LNCAP (cell line): Measurements from ENCODE around the gene DRGX.

Source experiments
- CTCF ChIP-seq: fragments of 450-650 bp; IDR thresholded peaks from 2 replicates; pipeline ENCODE4 v1.5.1; 2017; ENCODE audit warnings: mild to moderate bottlenecking

Gene DRGX

GRCh38 chr10:49379596-49380410 is 16.1 kb downstream of the DRGX start:
- TF ChIP-seq CTCF, result peak; percentile 30; the same call in 1 of the 2 replicates

- TF ChIP-seq CTCF, result no peak
Observed at GRCh38 chr10:49377256-49377655, 18.6 kb downstream of the DRGX start.

GRCh38 chr10:49375611-49376010 is 20.3 kb downstream of the DRGX start:
- no peak for TF ChIP-seq CTCF

GRCh38 chr10:49374740-49375139 is 21.1 kb downstream of the DRGX start:
- no peak for TF ChIP-seq CTCF

GRCh38 chr10:49373361-49373760 is 22.5 kb downstream of the DRGX start:
- TF ChIP-seq CTCF, result no peak

- no peak for TF ChIP-seq CTCF
Observed at GRCh38 chr10:49371967-49372366, 23.9 kb downstream of the DRGX start.

- TF ChIP-seq CTCF, result no peak
Observed at GRCh38 chr10:49370326-49371100, 25.4 kb downstream of the DRGX start.
